B cell (primary cell): ENCODE measurements around the gene SPAG7. TPM values are rescaled to one million over a fixed set of nuclear protein-coding genes. Genes with fewer than 3 reads are reported as not detected.

Source experiments
- ATAC-seq: fragments of 200-7000 bp; cut with Tn5 transposase; one replicate; pipeline ENCODE4 v1.10.0; 2021; ENCODE audit warnings: low read depth, mild to moderate bottlenecking, moderate number of reproducible peaks, moderate library complexity
- CTCF ChIA-PET: fragments of 350-600 bp; sonication (Branson Sonifier 250); formaldehyde crosslinking; loops from one replicate; lab custom pipeline; 2021; ENCODE audit warnings: antibody characterized with exemption, inconsistent platforms; lab: Charles Lee
- POLR2A ChIA-PET: fragments of 350-600 bp; sonication (Branson Sonifier 250); formaldehyde crosslinking; loops from one replicate; lab custom pipeline; 2021; ENCODE audit warnings: antibody characterized with exemption; lab: Charles Lee
- DNase-seq: peaks from one replicate; pipeline ENCODE4 v3.0.0; 2013
- H2AFZ ChIP-seq: 2 replicates; pipeline ENCODE4 v1.6.1; 2012; ENCODE audit warnings: mild to moderate bottlenecking, low read depth, low read length; ENCODE audit not compliant: insufficient read depth, poor library complexity, severe bottlenecking
- H3K27ac ChIP-seq, 2 donors: 1 replicate in 1 of 2; 2 replicates in 1 of 2; pipeline ENCODE4 v1.5.1; 2012 to 2013; ENCODE audit warnings: low read length in 2 of 2, mild to moderate bottlenecking in 2 of 2, moderate library complexity in 1 of 2
- H3K27me3 ChIP-seq, 4 experiments: fragments of 200-600 bp in 1 of 4; sonication (generic) in 1 of 4; replicated peaks in 1 of 4; 1 replicate in 2 of 4; 2 replicates in 2 of 4; pipeline versions ENCODE4 v1.6.1 to v1.7.0; 2013 to 2016; ENCODE audit warnings: low read length in 3 of 4, mild to moderate bottlenecking in 2 of 4, mixed read lengths in 1 of 4, moderate library complexity in 1 of 4; ENCODE audit not compliant: insufficient read depth in 4 of 4, control insufficient read depth in 3 of 4; ENCODE audit errors: control extremely low read depth in 1 of 4
- H3K36me3 ChIP-seq, 2 experiments: replicated peaks in 1 of 2; 1 replicate in 1 of 2; 2 replicates in 1 of 2; pipeline versions ENCODE4 v1.6.1 to v1.7.1; 2013; ENCODE audit warnings: low read length in 1 of 2; ENCODE audit not compliant: insufficient read depth in 2 of 2, control insufficient read depth in 1 of 2; ENCODE audit errors: control extremely low read depth in 1 of 2, extremely low read depth in 1 of 2
- H3K4me1 ChIP-seq, 2 donors: fragments of 200-600 bp in 1 of 2; sonication (generic) in 1 of 2; 1 replicate in 1 of 2; 2 replicates in 1 of 2; pipeline versions ENCODE4 v1.5.1 to v1.6.1; 2013 to 2017; ENCODE audit warnings: low read length in 2 of 2; ENCODE audit not compliant: control insufficient read depth in 2 of 2, insufficient read depth in 2 of 2
- H3K4me2 ChIP-seq: replicated peaks from 2 replicates; pipeline ENCODE3; 2012; ENCODE audit warnings: mild to moderate bottlenecking, low read depth, low read length; ENCODE audit not compliant: poor library complexity, severe bottlenecking
- H3K4me3 ChIP-seq, 5 experiments: fragments of 200-600 bp in 1 of 5; sonication (generic) in 1 of 5; 1 replicate in 3 of 5; 2 replicates in 2 of 5; pipeline versions ENCODE4 v1.5.1 to v1.7.0; 2011 to 2016; ENCODE audit warnings: low read length in 4 of 5, mild to moderate bottlenecking in 4 of 5, low read depth in 2 of 5, control low read depth in 1 of 5, moderate library complexity in 1 of 5; ENCODE audit not compliant: insufficient read depth in 1 of 5; ENCODE audit errors: control extremely low read depth in 1 of 5, extremely low read depth in 1 of 5
- H3K79me2 ChIP-seq: fragments of 200-600 bp; sonication (generic); one replicate; pipeline ENCODE4 v1.6.0; 2016; ENCODE audit warnings: low read length; ENCODE audit not compliant: control insufficient read depth, insufficient read depth
- H3K9ac ChIP-seq: fragments of 200-600 bp; sonication (generic); 2 replicates; pipeline ENCODE4 v1.6.1; 2017; ENCODE audit warnings: mild to moderate bottlenecking, low read length, moderate library complexity
- H3K9me3 ChIP-seq, 3 donors: one replicate each; pipeline versions ENCODE4 v1.6.1 to v1.7.1; 2013; ENCODE audit warnings: low read length in 2 of 3; ENCODE audit not compliant: control insufficient read depth in 2 of 3, insufficient read depth in 1 of 3; ENCODE audit errors: control extremely low read depth in 1 of 3
- H4K20me1 ChIP-seq: 2 replicates; pipeline ENCODE4 v1.6.0; 2012; ENCODE audit warnings: mild to moderate bottlenecking, low read length; ENCODE audit not compliant: insufficient read depth, control insufficient read depth, poor library complexity, severe bottlenecking
- H3K27ac Mint-ChIP-seq: one replicate; pipeline ENCODE4 v1.8.0; 2021; ENCODE audit warnings: mixed read lengths
- H3K27me3 Mint-ChIP-seq: one replicate; pipeline ENCODE4 v1.8.0; 2021; ENCODE audit warnings: mixed read lengths
- H3K4me1 Mint-ChIP-seq: one replicate; pipeline ENCODE4 v1.8.0; 2021; ENCODE audit warnings: mixed read lengths
- H3K4me3 Mint-ChIP-seq: one replicate; pipeline ENCODE4 v1.8.0; 2021; ENCODE audit warnings: mixed read lengths
- H3K9me3 Mint-ChIP-seq: one replicate; pipeline ENCODE4 v1.8.0; 2022; ENCODE audit warnings: mixed read lengths; ENCODE audit not compliant: insufficient read depth
- EZH2 ChIP-seq: IDR thresholded peaks from 2 replicates; pipeline ENCODE4 v1.6.1; 2012; ENCODE audit warnings: borderline replicate concordance, low read depth, mild to moderate bottlenecking, moderate library complexity, low read length; ENCODE audit not compliant: insufficient read depth, poor library complexity, severe bottlenecking
- WGBS: methylation state at CpG from one replicate; pipeline ENCODE4 v1.1.5; 2013; ENCODE audit warnings: missing lambda C conversion rate; ENCODE audit not compliant: insufficient coverage; 5-methylcytosine and 5-hydroxymethylcytosine counted together
- intact Hi-C: fragments of 100-400 bp; cut with micrococcal nuclease; formaldehyde crosslinking; loops from one replicate; pipeline ENCODE4 v1.10.0; 2022
- polyA plus RNA-seq: library from polyadenylated mRNA; depleted of rRNA; stranded (reverse); fragments of >200 nt; gene quantifications from 2 replicates; pipeline ENCODE4 v1.2.3, GENCODE V29; 2012
- total RNA-seq, 2 donors: library from RNA; stranded (reverse); fragments of 120-200 nt in 1 of 2; gene quantifications; 1 replicate in 1 of 2; 2 replicates in 1 of 2; pipeline versions ENCODE4 v1.2.3 to v1.2.4, GENCODE V29; 2013 to 2022
- TF ChIP-seq, protein P1 (sequence below): fragments of 200-600 bp; IDR thresholded peaks from one replicate; pipeline ENCODE4 v1.8.0; 2022; ENCODE audit warnings: antibody characterized with exemption, mild to moderate bottlenecking

Gene SPAG7
- total and polyA plus RNA-seq, 2 donors (not counting 1 experiment from before 2014, with no cell fraction given): 43.4 to 52.5 TPM

- Mint-ChIP-seq H3K9me3 (no peaks in the 10 kb centered on the region), H3K27me3 (no peaks in the 10 kb centered on the region), H3K27ac (no peak overlapping the region), H3K4me3 (no peak overlapping the region), H3K4me1 (peaks cover 15% of the 10 kb centered on the region)
- Histone ChIP-seq H3K4me3 (peak overlapping the region; percentile 68 to 92 (median 84)), H3K27me3 (no peaks in the 10 kb centered on the region), H2AFZ (peak overlapping the region; percentile 75), H3K79me2 (peaks cover 26% of the 10 kb centered on the region), H3K4me1 (peaks cover 17 to 22% of the 10 kb centered on the region in 2 donors), H3K36me3 (peaks cover 0 to 3% of the 10 kb centered on the region in 2 experiments), H3K9me3 (no peaks in the 10 kb centered on the region), H3K9ac (peak overlapping the region; percentile 73), H4K20me1 (no peaks in the 10 kb centered on the region), H3K4me2 (peak overlapping the region; percentile 85), H3K27ac (peak overlapping the region; percentile 67 to 68)
- WGBS: under 1% methylated on average over 23 of the region's 42 CpGs
- ATAC-seq: peak; percentile 85
- intact Hi-C loops: loop anchor here (1.0 to 5.0 kb wide), 12 partner anchors 13 to 257 kb away; partner anchors contain the start of genes ARRB2, C17orf107, CAMTA2 and INCA1
- peak; percentile 99 for DNase-seq
- POLR2A ChIA-PET: interaction anchor here (0.6 to 4.7 kb wide), 22 partner anchors 11 to 453 kb away, joined by 3 to 81 read pairs (median 5); partner anchors contain the start of genes ARRB2, C17orf107, CAMTA2 and CHRNE
- TF ChIP-seq, protein P1, sequence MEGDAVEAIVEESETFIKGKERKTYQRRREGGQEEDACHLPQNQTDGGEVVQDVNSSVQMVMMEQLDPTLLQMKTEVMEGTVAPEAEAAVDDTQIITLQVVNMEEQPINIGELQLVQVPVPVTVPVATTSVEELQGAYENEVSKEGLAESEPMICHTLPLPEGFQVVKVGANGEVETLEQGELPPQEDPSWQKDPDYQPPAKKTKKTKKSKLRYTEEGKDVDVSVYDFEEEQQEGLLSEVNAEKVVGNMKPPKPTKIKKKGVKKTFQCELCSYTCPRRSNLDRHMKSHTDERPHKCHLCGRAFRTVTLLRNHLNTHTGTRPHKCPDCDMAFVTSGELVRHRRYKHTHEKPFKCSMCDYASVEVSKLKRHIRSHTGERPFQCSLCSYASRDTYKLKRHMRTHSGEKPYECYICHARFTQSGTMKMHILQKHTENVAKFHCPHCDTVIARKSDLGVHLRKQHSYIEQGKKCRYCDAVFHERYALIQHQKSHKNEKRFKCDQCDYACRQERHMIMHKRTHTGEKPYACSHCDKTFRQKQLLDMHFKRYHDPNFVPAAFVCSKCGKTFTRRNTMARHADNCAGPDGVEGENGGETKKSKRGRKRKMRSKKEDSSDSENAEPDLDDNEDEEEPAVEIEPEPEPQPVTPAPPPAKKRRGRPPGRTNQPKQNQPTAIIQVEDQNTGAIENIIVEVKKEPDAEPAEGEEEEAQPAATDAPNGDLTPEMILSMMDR: no peak
- TF ChIP-seq EZH2: no peak
- CTCF ChIA-PET: interaction anchor here (0.6 to 4.3 kb wide), 22 partner anchors 10 to 453 kb away, joined by 3 to 32 read pairs (median 4); partner anchors contain the start of genes CAMTA2, CHRNE, PFN1 and RNF167
Observed at GRCh38 chr17:4966844-4967538, 626 bp downstream of the SPAG7 start.
